ENCODE data around the gene ZNF277.

The ZNF277 gene

GRCh38 chr7:112186300-112186699, 20.2 kb upstream of the ZNF277 start:
- TF ChIP-seq CTCF (IDR thresholded peaks at IDR 0.05) = no peak

- no peak for TF ChIP-seq CTCF (IDR thresholded peaks at IDR 0.05)
These were observed 18.2 kb upstream of the ZNF277 start for GRCh38 chr7:112188257-112188656.

GRCh38 chr7:112189691-112190090, 16.8 kb upstream of the ZNF277 start:
- TF ChIP-seq CTCF (IDR thresholded peaks at IDR 0.05) = no peak

- TF ChIP-seq CTCF (IDR thresholded peaks at IDR 0.05) = no peak
These were observed 16.4 kb upstream of the ZNF277 start for GRCh38 chr7:112190120-112190519.

- no peak for TF ChIP-seq CTCF (IDR thresholded peaks at IDR 0.05)
These were observed 14.0 kb upstream of the ZNF277 start for GRCh38 chr7:112192236-112193154.

GRCh38 chr7:112193915-112194502, 12.5 kb upstream of the ZNF277 start:
- no peak for TF ChIP-seq CTCF (IDR thresholded peaks at IDR 0.05)

- no peak for TF ChIP-seq CTCF (IDR thresholded peaks at IDR 0.05)
These were observed 10.8 kb upstream of the ZNF277 start for GRCh38 chr7:112195717-112196116.
